ENCODE results near the gene LRP10. TPM values are rescaled to one million over a fixed set of nuclear protein-coding genes. Genes with fewer than 3 reads are reported as not detected.
"Not testable (repeated sequence)": the region's sequence is repeated elsewhere in the genome, so short reads cannot be mapped to it uniquely, and the experiment has no call there.

Gene LRP10
- total RNA-seq, 1 donor from 2014 or later, result 59.2 TPM

GRCh38 chr14:22841311-22841710 is 30.2 kb upstream of the LRP10 start:
- no peak for DNase-seq (ENCODE audit: missing footprints)
- ATAC-seq, result no peak
- intact Hi-C loops (cut with DNase I), result no loop called here

- DNase-seq (ENCODE audit: missing footprints) (no peak), ATAC-seq (no peak)
- intact Hi-C loops (cut with DNase I), result no loop called here
These were observed 29.8 kb upstream of the LRP10 start for GRCh38 chr14:22841769-22842168.

- ATAC-seq, result no peak
- no peak for DNase-seq (ENCODE audit: missing footprints)
- intact Hi-C loops (cut with DNase I), result no loop called here
These were observed 29.1 kb upstream of the LRP10 start for GRCh38 chr14:22842211-22843122.

- no peak for ATAC-seq
- intact Hi-C loops (cut with DNase I), result no loop called here
These were observed 28.2 kb upstream of the LRP10 start for GRCh38 chr14:22843123-22843925.

GRCh38 chr14:22844221-22845102 is 27.1 kb upstream of the LRP10 start:
- no peak for DNase-seq (ENCODE audit: missing footprints)
- intact Hi-C loops (cut with DNase I), result no loop called here
- no peak for ATAC-seq

More at GRCh38 chr14:22843123-22843925, 28.2 kb upstream of the LRP10 start:
- DNase-seq (ENCODE audit: missing footprints), result no peak

- DNase-seq (ENCODE audit: missing footprints) (no peak), ATAC-seq (no peak)
- intact Hi-C loops (cut with DNase I), result no loop called here
These were observed 26.5 kb upstream of the LRP10 start for GRCh38 chr14:22845103-22845394.

- ATAC-seq (no peak), DNase-seq (ENCODE audit: missing footprints) (no peak)
- intact Hi-C loops (cut with DNase I), result no loop called here
These were observed 25.5 kb upstream of the LRP10 start for GRCh38 chr14:22845821-22846625.

- no peak for ATAC-seq
- intact Hi-C loops (cut with DNase I), result no loop called here
- no peak for DNase-seq (ENCODE audit: missing footprints)
These were observed 24.7 kb upstream of the LRP10 start for GRCh38 chr14:22846811-22847307.

GRCh38 chr14:22847661-22848341 is 23.7 kb upstream of the LRP10 start:
- no peak for ATAC-seq
- DNase-seq (ENCODE audit: missing footprints), result no peak
- intact Hi-C loops (cut with DNase I), result no loop called here

GRCh38 chr14:22848351-22849164 is 23.0 kb upstream of the LRP10 start:
- ATAC-seq, result peak; percentile 62
- intact Hi-C loops (cut with DNase I), result no loop called here
- DNase-seq (ENCODE audit: missing footprints), result peak; percentile 80

GRCh38 chr14:22849212-22849819 is 22.2 kb upstream of the LRP10 start:
- intact Hi-C loops (cut with DNase I), result no loop called here
- peak; percentile 36 for ATAC-seq
- peak; percentile 80 for DNase-seq (ENCODE audit: missing footprints)

- intact Hi-C loops (cut with DNase I), result loop anchor here (2.0 to 5.0 kb wide), 2 partner anchors 14 to 464 kb away; partner anchors contain the start of gene MMP14
- ATAC-seq, result peak; percentile 77
- peak; percentile 94 for DNase-seq (ENCODE audit: missing footprints)
These were observed 20.4 kb upstream of the LRP10 start for GRCh38 chr14:22850944-22851764.

- not testable (repeated sequence) for ATAC-seq; DNase-seq (ENCODE audit: missing footprints)
- intact Hi-C loops (cut with DNase I), result loop anchor here (2.0 to 5.0 kb wide), 2 partner anchors 295 to 465 kb away; no protein-coding TSS in a partner anchor
These were observed 19.4 kb upstream of the LRP10 start for GRCh38 chr14:22852178-22852577.

GRCh38 chr14:22852599-22852939 is 19.0 kb upstream of the LRP10 start:
- intact Hi-C loops (cut with DNase I), result loop anchor here (2.0 to 5.0 kb wide), 2 partner anchors 296 to 465 kb away; no protein-coding TSS in a partner anchor
- ATAC-seq (no peak), DNase-seq (ENCODE audit: missing footprints) (no peak)
